ENCODE measurements around the gene LRMDA.

LRMDA gene

GRCh38 chr10:75716506-75716905 lies 285.1 kb downstream of the LRMDA start:
- DNase-seq (ENCODE audit: low spot score) = no peak

DNA sequence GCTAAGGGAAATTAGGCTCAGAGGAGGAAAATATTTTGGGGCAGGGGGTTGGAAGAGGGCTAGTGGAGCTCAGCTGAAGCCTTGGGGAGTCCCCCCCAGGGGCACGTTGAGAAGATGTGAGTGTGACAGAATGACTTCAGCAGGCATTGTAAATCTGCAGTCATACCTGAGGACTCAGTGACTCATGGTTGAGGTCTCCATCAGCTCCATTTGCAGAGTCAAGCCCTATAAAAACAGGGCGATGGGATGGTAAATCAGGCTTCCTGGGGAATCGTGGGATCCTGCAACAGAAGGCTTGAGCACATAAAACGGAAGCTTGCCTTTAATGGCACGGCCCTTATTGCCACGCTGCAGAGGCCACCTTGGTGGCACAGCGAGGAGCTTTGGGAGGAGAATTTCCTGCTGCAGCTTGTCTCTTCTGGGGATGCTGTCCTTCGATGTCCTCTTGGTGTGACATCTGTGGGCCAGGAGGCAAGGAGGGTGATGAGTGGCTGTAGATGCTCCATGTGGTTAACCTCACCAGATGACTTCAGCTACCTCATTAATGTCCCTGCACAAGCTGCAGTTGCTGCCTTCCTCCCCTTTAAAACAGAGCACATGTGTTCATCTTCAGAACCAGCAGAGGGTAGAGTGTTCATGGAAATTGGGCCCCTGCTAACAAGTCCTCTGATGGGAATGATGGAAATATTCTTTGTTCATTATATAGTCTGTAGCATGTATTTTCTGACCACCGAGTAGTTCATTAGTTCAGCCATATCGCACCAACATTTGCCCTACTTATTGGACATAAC lies 285.9 kb downstream of the LRMDA start:
- DNase-seq (ENCODE audit: low spot score) = peak; percentile 30

DNA sequence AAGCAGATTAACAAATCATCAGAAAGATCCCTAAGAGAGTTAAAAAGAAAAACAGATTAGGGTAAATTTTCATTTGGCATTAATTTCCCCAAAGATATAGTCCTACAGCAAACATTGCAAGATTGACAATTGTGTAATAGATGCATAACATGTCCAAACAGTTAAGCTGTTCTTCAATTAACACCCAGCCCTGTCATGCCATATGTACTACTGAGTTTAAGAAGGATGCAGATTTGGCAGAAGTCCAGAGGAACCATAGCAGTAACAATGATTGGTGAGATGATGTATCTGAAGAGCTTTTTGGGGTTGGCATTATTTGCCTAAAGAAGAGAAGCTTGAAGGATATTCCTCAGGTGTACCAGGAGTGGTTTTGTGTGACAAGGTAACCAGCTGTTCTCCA lies 287.6 kb downstream of the LRMDA start:
- DNase-seq (ENCODE audit: low spot score) = no peak

GRCh38 chr10:75720157-75720556 lies 288.7 kb downstream of the LRMDA start:
- DNase-seq (ENCODE audit: low spot score) = no peak

GRCh38 chr10:75722020-75722419 lies 290.6 kb downstream of the LRMDA start:
- no peak for DNase-seq (ENCODE audit: low spot score)

DNA sequence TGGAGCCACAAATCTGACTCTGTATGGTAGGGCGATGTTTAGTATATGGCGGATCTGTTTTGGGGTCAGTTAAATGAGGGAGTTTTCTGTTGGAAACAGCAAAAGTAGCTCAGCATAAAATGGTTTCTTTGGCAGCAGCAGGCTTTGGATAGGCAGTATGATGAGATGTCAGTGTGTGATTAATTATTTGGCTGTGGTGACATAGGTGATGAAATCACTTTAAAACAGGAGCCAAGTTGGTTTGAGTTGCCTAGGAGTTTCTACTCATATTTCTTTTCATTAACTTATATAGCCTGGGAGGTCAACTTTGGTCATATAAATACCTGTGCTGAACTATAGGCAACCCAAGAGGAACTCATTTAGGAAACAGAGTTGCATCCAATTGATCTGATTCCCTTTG lies 291.2 kb downstream of the LRMDA start:
- no peak for DNase-seq (ENCODE audit: low spot score)

GRCh38 chr10:75723319-75723980 lies 292.0 kb downstream of the LRMDA start:
- DNase-seq (ENCODE audit: low spot score) = no peak

- no peak for DNase-seq (ENCODE audit: low spot score)
Measured at GRCh38 chr10:75724047-75724446, 292.6 kb downstream of the LRMDA start.

- DNase-seq (ENCODE audit: low spot score) = no peak
Measured at GRCh38 chr10:75726522-75727483, 295.4 kb downstream of the LRMDA start.

- DNase-seq (ENCODE audit: low spot score) = no peak
Measured at GRCh38 chr10:75730847-75731246, 299.4 kb downstream of the LRMDA start.

DNA sequence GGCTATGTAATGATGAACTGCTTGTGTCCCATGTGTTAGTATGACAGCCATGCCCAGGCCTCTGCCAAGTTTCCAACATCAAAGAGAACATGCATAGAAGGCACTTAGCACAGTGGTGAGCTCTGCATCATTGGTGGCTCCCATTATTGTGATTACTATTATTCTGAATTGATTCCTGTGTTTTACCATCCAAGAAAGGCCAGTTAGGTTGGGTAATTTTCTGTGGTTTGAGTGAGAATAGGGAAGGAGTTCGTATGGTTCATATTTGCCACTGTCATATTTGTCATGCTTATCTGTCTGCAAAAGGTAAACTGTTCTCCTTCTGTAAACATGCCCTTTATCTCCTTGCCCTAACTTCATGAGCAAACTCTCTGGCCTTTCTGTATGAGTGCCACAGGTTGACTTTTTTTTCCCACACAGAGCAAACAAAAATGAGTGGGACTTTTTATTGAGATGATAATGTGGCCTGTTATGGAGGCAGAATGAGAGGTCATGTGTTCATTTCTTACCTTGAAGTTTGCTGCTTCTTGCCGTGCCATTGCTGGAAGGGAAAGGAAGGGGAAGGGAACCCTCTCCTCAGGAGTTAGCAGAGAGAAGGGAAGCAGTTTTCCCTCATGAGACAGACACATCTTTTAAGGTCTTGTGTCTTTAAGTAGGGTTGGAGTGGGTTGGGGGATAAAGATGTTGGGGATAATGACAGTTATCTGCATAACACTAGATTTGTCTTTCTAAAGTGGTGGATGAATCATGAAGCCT lies 301.9 kb downstream of the LRMDA start:
- DNase-seq (ENCODE audit: low spot score) = no peak

- no peak for DNase-seq (ENCODE audit: low spot score)
Measured at GRCh38 chr10:75736151-75736640, 304.8 kb downstream of the LRMDA start.

DNA sequence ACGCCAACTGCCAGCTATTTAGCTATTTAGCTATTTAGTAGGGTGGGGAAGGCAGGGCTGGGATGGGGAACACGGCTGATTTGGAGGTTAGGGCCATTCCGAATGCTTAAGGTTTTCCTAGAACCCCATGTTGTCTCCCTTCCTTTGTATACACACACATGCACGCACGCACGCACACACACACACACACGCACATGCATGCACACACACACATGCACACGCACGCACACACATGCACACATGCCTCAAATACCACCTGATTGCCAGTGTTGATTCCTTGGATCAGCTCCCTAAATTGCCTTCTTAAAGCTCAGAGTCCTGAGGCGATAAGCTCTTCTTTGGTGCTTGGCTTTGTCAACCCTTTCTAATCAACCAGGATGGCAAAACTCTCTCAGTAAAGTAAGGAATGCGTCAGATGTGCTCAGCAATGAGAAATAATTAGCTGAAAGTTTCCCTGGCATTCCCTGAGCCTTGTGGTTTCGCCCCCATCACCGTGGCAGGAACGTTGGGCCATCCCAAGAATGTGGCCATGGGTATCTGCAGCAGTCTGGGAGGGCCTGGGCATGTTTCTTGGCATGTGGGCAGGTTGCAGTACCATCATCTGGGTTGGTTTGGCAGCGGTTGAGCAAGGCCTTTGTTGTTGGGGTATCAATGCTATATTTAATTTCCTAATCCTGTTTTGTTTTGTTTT lies 305.6 kb downstream of the LRMDA start:
- DNase-seq (ENCODE audit: low spot score) = no peak

DNA sequence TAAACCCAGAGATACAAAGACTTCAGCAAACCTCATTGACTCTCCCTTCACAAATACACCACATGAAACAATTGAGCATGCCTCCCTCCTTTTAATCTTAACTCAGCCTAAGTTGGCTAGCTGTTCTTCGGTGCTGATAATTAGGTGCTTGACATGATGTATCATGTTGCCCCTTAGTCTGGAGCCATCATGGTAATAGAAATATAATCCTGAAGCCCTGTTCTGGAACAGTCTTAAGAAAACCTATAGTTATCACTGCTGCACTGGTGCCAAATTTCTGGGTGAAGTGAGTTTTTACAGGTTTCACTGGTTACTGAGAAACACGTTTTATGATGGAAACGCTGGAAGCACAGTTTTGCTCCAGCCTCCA lies 306.1 kb downstream of the LRMDA start:
- DNase-seq (ENCODE audit: low spot score) = no peak

DNA sequence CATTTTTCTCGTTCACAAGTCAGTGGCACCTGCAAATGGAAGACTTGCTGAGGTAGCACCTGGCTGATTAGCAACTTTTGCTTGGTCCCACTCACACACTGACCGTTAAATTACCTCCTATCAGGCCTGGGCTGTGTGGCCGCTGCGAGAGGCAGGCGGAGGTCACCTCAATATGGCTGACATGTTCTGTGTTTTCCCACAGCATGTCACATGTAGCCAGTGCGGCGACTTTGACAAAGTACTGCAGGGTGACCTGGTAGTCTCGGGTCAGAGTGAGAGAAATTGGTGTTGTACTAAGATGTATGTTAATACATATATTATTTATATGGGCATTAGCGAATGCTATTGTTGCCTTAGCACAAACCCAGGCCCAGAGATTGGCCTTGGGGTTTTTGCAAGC lies 307.5 kb downstream of the LRMDA start:
- DNase-seq (ENCODE audit: low spot score) = no peak

DNA sequence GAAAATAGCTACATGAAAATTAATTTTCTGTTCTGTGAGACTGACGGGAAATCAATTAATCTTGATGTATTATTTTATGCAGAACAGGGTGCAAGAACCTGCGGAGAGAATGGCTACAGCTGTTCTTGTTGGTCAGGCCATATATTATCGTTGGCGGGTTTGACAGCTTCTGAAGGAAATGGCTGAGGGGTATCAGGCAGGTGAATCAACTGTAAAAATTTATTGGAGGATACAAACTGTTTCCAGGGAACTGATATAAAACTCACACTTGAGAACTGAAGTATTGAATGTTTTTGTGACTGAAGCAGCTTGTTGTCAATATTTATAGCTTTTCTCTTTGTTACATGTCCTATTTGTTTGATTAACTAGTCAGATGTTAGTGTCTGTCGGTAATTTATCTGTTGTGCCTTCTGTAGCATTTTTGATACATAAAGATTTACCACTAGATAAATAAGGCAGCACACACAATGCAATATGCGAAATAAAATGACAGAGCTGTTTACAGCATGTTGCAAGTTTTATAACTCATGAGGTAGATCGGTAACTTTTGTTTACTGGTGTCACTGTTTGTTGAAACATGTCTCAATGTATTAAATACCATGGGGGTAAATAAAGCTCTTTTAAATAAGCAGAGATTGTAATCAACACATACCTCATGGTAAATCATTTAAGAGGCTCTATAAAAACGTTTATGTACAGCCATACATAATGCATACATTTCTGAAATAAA lies 308.2 kb downstream of the LRMDA start:
- no peak for DNase-seq (ENCODE audit: low spot score)

DNA sequence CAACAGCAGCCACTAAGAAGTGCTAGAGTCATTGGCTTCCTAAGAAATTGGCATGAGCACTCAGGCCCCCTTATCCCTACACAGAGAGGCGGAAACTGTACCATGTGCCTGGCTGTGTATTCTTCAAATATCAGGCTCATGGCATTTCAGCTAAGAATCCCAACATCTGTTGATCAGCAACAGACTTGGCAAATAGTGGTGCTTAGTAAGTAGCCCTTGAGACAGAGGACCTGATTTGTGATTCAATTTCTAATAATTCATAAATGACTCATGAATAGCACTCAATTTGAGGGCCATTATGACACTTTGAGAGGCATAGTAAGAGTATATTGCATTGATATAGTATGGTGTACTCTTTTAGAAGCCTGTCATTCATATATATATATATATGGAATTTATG lies 309.1 kb downstream of the LRMDA start:
- DNase-seq (ENCODE audit: low spot score) = no peak

DNA sequence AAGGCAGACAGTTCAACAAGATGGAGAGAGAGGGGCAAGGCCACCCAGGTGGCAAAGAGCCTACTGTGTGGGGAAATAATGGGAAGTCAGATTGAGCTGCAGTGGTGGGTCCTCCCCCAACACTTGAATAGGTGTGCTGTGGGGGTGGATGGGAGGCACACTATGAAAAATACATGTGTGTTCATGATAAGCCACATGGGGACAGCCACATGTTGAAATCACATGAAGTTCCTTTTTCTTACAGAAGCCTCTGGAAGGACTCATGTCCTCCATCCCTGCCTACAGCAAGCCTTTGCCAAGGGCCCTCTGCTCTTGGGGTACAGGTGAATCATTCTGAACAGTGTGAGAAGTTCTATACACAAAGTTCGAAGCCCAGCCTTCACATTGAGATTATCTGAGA lies 310.9 kb downstream of the LRMDA start:
- DNase-seq (ENCODE audit: low spot score) = no peak

GRCh38 chr10:75743291-75743778 lies 311.9 kb downstream of the LRMDA start:
- DNase-seq (ENCODE audit: low spot score) = no peak

GRCh38 chr10:75744261-75744660 lies 312.8 kb downstream of the LRMDA start:
- DNase-seq (ENCODE audit: low spot score) = peak; percentile 24

Data from AG20443 (cell line).